Keratinocyte (primary cell): ENCODE measurements around the gene PMVK. TPM values are rescaled to one million over a fixed set of nuclear protein-coding genes. Genes with fewer than 3 reads are reported as not detected.

Experiments used
- DNase-seq: peaks from one replicate; pipeline ENCODE4 v3.0.0-alpha.2; 2011; ENCODE audit warnings: low read depth, missing footprints, low spot score
- FAIRE-seq: peaks from 2 replicates; lab custom pipeline; 2011; peaks lifted over from hg19 to GRCh38; lab: Jason Lieb, UNC
- H2AFZ ChIP-seq: 2 replicates; pipeline ENCODE4 v1.6.0; 2012; ENCODE audit warnings: low read length, control low read depth, inconsistent platforms; ENCODE audit not compliant: control insufficient read depth
- H3K27ac ChIP-seq: 2 replicates; pipeline ENCODE4 v1.5.1; 2011; ENCODE audit warnings: low read length; ENCODE audit not compliant: control insufficient read depth, insufficient read depth
- H3K27me3 ChIP-seq: 3 replicates; pipeline ENCODE4 v1.6.0; 2011; ENCODE audit warnings: low read length; ENCODE audit not compliant: control insufficient read depth, insufficient read depth; ENCODE audit errors: extremely low read depth
- H3K36me3 ChIP-seq, 2 experiments: 2 replicates in 1 of 2; 3 replicates in 1 of 2; pipeline ENCODE4 v1.5.1; 2011; ENCODE audit warnings: low read length in 2 of 2, mild to moderate bottlenecking in 1 of 2; ENCODE audit not compliant: control insufficient read depth in 2 of 2, insufficient read depth in 2 of 2; ENCODE audit errors: extremely low read depth in 1 of 2
- H3K4me1 ChIP-seq: 3 replicates; pipeline ENCODE4 v1.5.1; 2011; ENCODE audit warnings: low read length; ENCODE audit not compliant: control insufficient read depth, insufficient read depth; ENCODE audit errors: extremely low read depth
- H3K4me2 ChIP-seq: 3 replicates; pipeline ENCODE4 v1.6.0; 2011; ENCODE audit warnings: low read depth, low read length; ENCODE audit not compliant: control insufficient read depth, insufficient read depth; ENCODE audit errors: extremely low read depth
- H3K4me3 ChIP-seq, 3 experiments: fragments of 200-600 bp in 1 of 3; sonication (generic) in 1 of 3; 2 replicates in 2 of 3; 3 replicates in 1 of 3; pipeline ENCODE4 v1.5.1; 2011 to 2016; ENCODE audit warnings: low read length in 3 of 3, mild to moderate bottlenecking in 3 of 3, control low read depth in 2 of 3, inconsistent platforms in 1 of 3, low read depth in 1 of 3, mixed read lengths in 1 of 3, mixed run types in 1 of 3, moderate library complexity in 1 of 3; ENCODE audit not compliant: control insufficient read depth in 2 of 3, insufficient read depth in 2 of 3; ENCODE audit errors: extremely low read depth in 1 of 3
- H3K79me2 ChIP-seq: 2 replicates; pipeline ENCODE4 v1.6.0; 2012; ENCODE audit warnings: low read length; ENCODE audit not compliant: control insufficient read depth, insufficient read depth
- H3K9ac ChIP-seq: 3 replicates; pipeline ENCODE4 v1.6.0; 2011; ENCODE audit warnings: low read length; ENCODE audit not compliant: control insufficient read depth, insufficient read depth; ENCODE audit errors: extremely low read depth
- H3K9me1 ChIP-seq: 3 replicates; pipeline ENCODE4 v1.6.0; 2011; ENCODE audit warnings: low read length; ENCODE audit not compliant: control insufficient read depth, insufficient read depth; ENCODE audit errors: extremely low read depth
- H3K9me3 ChIP-seq: 2 replicates; pipeline ENCODE4 v1.5.1; 2012; ENCODE audit warnings: low read depth, low read length; ENCODE audit not compliant: control insufficient read depth
- H4K20me1 ChIP-seq: 3 replicates; pipeline ENCODE4 v1.6.0; 2011; ENCODE audit warnings: low read length; ENCODE audit not compliant: control insufficient read depth, insufficient read depth; ENCODE audit errors: extremely low read depth
- EZH2 ChIP-seq: IDR thresholded peaks from one replicate; pipeline ENCODE4 v1.6.1; 2012; ENCODE audit warnings: inconsistent platforms, mild to moderate bottlenecking, low read length, moderate library complexity
- dilution Hi-C: fragments of 300-500 bp; cut with MboI; formaldehyde crosslinking; loops from one replicate; pipeline ENCODE4 v1.7.0; 2020; ENCODE audit warnings: low sequenced_read_pairs; ENCODE audit not compliant: extremely low pct_ligation_motif_present
- polyA plus RNA-seq, 5 experiments: library from polyadenylated mRNA; depleted of rRNA in 3 of 5; stranded (reverse) in 3 of 5; stranded (forward) in 1 of 5; unstranded in 1 of 5; fragments of >200 nt; gene quantifications; 1 replicate in 1 of 5; 2 replicates in 3 of 5; 3 replicates in 1 of 5; pipeline versions ENCODE4 v1.2.1 to v1.2.3, GENCODE V29; 2011 to 2012; ENCODE audit warnings: missing spikeins in 2 of 5, low read depth in 1 of 5, low replicate concordance in 1 of 5
- TF ChIP-seq, protein P1 (sequence below), 3 experiments: IDR thresholded peaks in 1 of 3; conservative IDR thresholded peaks in 1 of 3; optimal IDR thresholded peaks in 1 of 3; 2 replicates in 2 of 3; 3 replicates in 1 of 3; pipeline versions ENCODE3 to v1.5.1; 2011; ENCODE audit warnings: low read length in 3 of 3, mild to moderate bottlenecking in 3 of 3, moderate library complexity in 2 of 3, control low read depth in 1 of 3, inconsistent platforms in 1 of 3; ENCODE audit not compliant: insufficient read depth in 2 of 3; ENCODE audit errors: extremely low read depth in 1 of 3

The PMVK gene
- polyA plus RNA-seq, 1 donor (not counting 4 experiments of a cell fraction or from before 2014, with no cell fraction given) = 25.1 TPM

GRCh38 chr1:154941333-154942013 lies 5.0 kb upstream of the PMVK start:
- Histone ChIP-seq H4K20me1 (no peaks in the 10 kb centered on the region), H2AFZ (no peak overlapping the region), H3K27ac (no peak overlapping the region), H3K9me3 (no peaks in the 10 kb centered on the region), H3K4me3 (no peak overlapping the region), H3K79me2 (no peaks in the 10 kb centered on the region), H3K4me2 (no peak overlapping the region), H3K4me1 (peaks cover 14% of the 10 kb centered on the region), H3K27me3 (no peaks in the 10 kb centered on the region), H3K36me3 (peaks cover 0 to 9% of the 10 kb centered on the region in 2 experiments), H3K9ac (no peak overlapping the region), H3K9me1 (no peaks in the 10 kb centered on the region)
- DNase-seq = no peak
- no peak for FAIRE-seq
- TF ChIP-seq, protein P1, sequence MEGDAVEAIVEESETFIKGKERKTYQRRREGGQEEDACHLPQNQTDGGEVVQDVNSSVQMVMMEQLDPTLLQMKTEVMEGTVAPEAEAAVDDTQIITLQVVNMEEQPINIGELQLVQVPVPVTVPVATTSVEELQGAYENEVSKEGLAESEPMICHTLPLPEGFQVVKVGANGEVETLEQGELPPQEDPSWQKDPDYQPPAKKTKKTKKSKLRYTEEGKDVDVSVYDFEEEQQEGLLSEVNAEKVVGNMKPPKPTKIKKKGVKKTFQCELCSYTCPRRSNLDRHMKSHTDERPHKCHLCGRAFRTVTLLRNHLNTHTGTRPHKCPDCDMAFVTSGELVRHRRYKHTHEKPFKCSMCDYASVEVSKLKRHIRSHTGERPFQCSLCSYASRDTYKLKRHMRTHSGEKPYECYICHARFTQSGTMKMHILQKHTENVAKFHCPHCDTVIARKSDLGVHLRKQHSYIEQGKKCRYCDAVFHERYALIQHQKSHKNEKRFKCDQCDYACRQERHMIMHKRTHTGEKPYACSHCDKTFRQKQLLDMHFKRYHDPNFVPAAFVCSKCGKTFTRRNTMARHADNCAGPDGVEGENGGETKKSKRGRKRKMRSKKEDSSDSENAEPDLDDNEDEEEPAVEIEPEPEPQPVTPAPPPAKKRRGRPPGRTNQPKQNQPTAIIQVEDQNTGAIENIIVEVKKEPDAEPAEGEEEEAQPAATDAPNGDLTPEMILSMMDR (optimal IDR thresholded peaks at IDR 0.05 in 1 of 3, IDR thresholded peaks at IDR 0.05 in 1 of 3, conservative IDR thresholded peaks at IDR 0.05 in 1 of 3; ENCODE audit: extremely low read depth in 1 of 3, insufficient read depth in 2 of 3, low read length in 3 of 3) = no peak
- dilution Hi-C loops = no loop called here

GRCh38 chr1:154940651-154941194 lies 4.2 kb upstream of the PMVK start:
- DNase-seq (no peak), FAIRE-seq (no peak)
- H3K27me3 ChIP-seq = no peaks in the 10 kb centered on the region
- no peak overlapping the region for H3K4me2 ChIP-seq
- dilution Hi-C loops = no loop called here
- no peaks in the 10 kb centered on the region for H3K9me3 ChIP-seq
- no peak overlapping the region for H3K4me3 ChIP-seq
- H3K79me2 ChIP-seq = no peaks in the 10 kb centered on the region
- no peak overlapping the region for H2AFZ ChIP-seq
- H3K36me3 ChIP-seq = peaks cover 0 to 5% of the 10 kb centered on the region in 2 experiments
- TF ChIP-seq, protein P1 (optimal IDR thresholded peaks at IDR 0.05 in 1 of 3, IDR thresholded peaks at IDR 0.05 in 1 of 3, conservative IDR thresholded peaks at IDR 0.05 in 1 of 3; ENCODE audit: extremely low read depth in 1 of 3, insufficient read depth in 2 of 3, low read length in 3 of 3) = no peak
- TF ChIP-seq EZH2 = no peak
- peaks cover 22% of the 10 kb centered on the region for H3K4me1 ChIP-seq
- no peak overlapping the region for H3K27ac ChIP-seq
- no peaks in the 10 kb centered on the region for H3K9me1 ChIP-seq
- H3K9ac ChIP-seq = no peak overlapping the region
- H4K20me1 ChIP-seq = no peaks in the 10 kb centered on the region
